Keratinocyte (primary cell): ENCODE results near the gene GDF11.

Experiments
- EZH2 ChIP-seq: IDR thresholded peaks from one replicate; pipeline ENCODE4 v1.6.1; 2012; ENCODE audit warnings: inconsistent platforms, mild to moderate bottlenecking, low read length, moderate library complexity
- TF ChIP-seq, protein P1 (sequence below), 3 experiments: IDR thresholded peaks in 1 of 3; conservative IDR thresholded peaks in 1 of 3; optimal IDR thresholded peaks in 1 of 3; 2 replicates in 2 of 3; 3 replicates in 1 of 3; pipeline versions ENCODE3 to v1.5.1; 2011; ENCODE audit warnings: low read length in 3 of 3, mild to moderate bottlenecking in 3 of 3, moderate library complexity in 2 of 3, control low read depth in 1 of 3, inconsistent platforms in 1 of 3; ENCODE audit not compliant: insufficient read depth in 2 of 3; ENCODE audit errors: extremely low read depth in 1 of 3

DNA sequence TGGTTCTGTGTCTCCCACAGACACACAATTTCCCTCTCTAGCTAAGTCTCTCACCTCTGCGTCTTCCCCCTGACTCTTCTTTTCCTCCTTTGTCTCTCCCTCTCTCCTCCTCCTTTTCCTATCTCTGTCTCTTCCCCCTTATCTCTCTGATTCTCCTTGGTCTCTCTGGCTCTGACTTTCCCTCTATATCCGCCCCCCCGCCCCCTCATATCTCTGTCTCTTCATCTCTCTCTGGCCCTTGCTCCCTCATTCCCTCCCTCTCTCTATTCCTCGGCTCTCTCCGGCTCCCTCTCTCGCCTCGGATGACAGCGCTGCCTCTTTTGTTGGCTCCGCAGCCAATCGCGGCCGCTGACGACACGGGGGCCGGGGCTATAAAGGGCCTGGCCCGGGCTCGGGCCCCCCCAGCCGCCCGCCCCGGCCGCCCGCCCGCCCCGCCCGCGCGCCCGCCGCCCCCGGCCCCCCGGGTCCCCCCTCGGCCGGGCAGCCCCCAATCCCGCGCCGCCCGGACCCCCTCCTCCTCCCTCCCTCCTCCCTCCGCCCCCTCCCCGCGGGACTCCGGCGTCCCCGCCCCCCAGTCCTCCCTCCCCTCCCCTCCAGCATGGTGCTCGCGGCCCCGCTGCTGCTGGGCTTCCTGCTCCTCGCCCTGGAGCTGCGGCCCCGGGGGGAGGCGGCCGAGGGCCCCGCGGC lies at the start of gene GDF11:
- TF ChIP-seq, protein P1, sequence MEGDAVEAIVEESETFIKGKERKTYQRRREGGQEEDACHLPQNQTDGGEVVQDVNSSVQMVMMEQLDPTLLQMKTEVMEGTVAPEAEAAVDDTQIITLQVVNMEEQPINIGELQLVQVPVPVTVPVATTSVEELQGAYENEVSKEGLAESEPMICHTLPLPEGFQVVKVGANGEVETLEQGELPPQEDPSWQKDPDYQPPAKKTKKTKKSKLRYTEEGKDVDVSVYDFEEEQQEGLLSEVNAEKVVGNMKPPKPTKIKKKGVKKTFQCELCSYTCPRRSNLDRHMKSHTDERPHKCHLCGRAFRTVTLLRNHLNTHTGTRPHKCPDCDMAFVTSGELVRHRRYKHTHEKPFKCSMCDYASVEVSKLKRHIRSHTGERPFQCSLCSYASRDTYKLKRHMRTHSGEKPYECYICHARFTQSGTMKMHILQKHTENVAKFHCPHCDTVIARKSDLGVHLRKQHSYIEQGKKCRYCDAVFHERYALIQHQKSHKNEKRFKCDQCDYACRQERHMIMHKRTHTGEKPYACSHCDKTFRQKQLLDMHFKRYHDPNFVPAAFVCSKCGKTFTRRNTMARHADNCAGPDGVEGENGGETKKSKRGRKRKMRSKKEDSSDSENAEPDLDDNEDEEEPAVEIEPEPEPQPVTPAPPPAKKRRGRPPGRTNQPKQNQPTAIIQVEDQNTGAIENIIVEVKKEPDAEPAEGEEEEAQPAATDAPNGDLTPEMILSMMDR (optimal IDR thresholded peaks at IDR 0.05 in 1 of 3, IDR thresholded peaks at IDR 0.05 in 1 of 3, conservative IDR thresholded peaks at IDR 0.05 in 1 of 3; ENCODE audit: extremely low read depth in 1 of 3, insufficient read depth in 2 of 3, low read length in 3 of 3) = no peak
- no peak for TF ChIP-seq EZH2
